Astrocyte of the cerebellum (primary cell): ENCODE data around the gene DPPA2.
A peak's percentile ranks its signal among the peaks of the same experiment; 100 is the strongest.

Experiments
- DNase-seq: peaks from one replicate; pipeline ENCODE4 v3.0.0-alpha.2; 2011; ENCODE audit warnings: low read depth
- H3K4me3 ChIP-seq: 2 replicates; pipeline ENCODE4 v1.5.1; 2011; ENCODE audit warnings: mild to moderate bottlenecking, low read depth, low read length, moderate library complexity
- CTCF ChIP-seq: IDR thresholded peaks from 2 replicates; pipeline ENCODE4 v1.5.1; 2012; ENCODE audit warnings: low read length, low read depth, moderate library complexity, mild to moderate bottlenecking; ENCODE audit errors: missing control alignments
- in situ Hi-C: cut with HindIII; loops from 2 replicates; pipeline ENCODE4 v1.10.0; 2017; ENCODE audit warnings: low sequenced_read_pairs

DPPA2 gene

GRCh38 chr3:109339197-109339596 lies 22.9 kb upstream of the DPPA2 start:
- no peak overlapping the region for H3K4me3 ChIP-seq
- TF ChIP-seq CTCF, result no peak
- in situ Hi-C loops, result no loop called here
- DNase-seq, result no peak

GRCh38 chr3:109338322-109338721 lies 22.0 kb upstream of the DPPA2 start:
- in situ Hi-C loops, result no loop called here
- TF ChIP-seq CTCF, result no peak

GRCh38 chr3:109337393-109337792 lies 21.1 kb upstream of the DPPA2 start, which contains the start of gene DPPA4:
Gene DPPA4 (minus strand): TSS chr3:109337546. CDS start chr3:109337517, 29 bp downstream.
- in situ Hi-C loops, result no loop called here
- DNase-seq, result no peak
- TF ChIP-seq CTCF, result no peak
- H3K4me3 ChIP-seq, result peak within 1 kb of the TSS; percentile 33

More at GRCh38 chr3:109338322-109338721, 22.0 kb upstream of the DPPA2 start:
- no peak for DNase-seq
- H3K4me3 ChIP-seq, result no peak overlapping the region

GRCh38 chr3:109336291-109336861 lies 20.1 kb upstream of the DPPA2 start:
- in situ Hi-C loops, result no loop called here
- no peak for DNase-seq
- H3K4me3 ChIP-seq, result peak overlapping the region; percentile 33
- TF ChIP-seq CTCF, result no peak

GRCh38 chr3:109334572-109334971 lies 18.3 kb upstream of the DPPA2 start:
- TF ChIP-seq CTCF, result no peak
- in situ Hi-C loops, result no loop called here
- no peak for DNase-seq
- no peak overlapping the region for H3K4me3 ChIP-seq

GRCh38 chr3:109331692-109332091 lies 15.4 kb upstream of the DPPA2 start:
- no peak for DNase-seq
- in situ Hi-C loops, result no loop called here
- no peak overlapping the region for H3K4me3 ChIP-seq
- TF ChIP-seq CTCF, result no peak
